ENCODE results near the gene INMT. TPM values are rescaled to one million over a fixed set of nuclear protein-coding genes. Genes with fewer than 3 reads are reported as not detected.

INMT gene
- total RNA-seq: 49.5 TPM
- long read RNA-seq, transcript INMT-201 (3 exons, 2,559 nt): major isoform, 6 of 6 reads
- long read RNA-seq, partial matches to known transcripts: 0 of 6 reads
- long read RNA-seq, other reads (novel, unspliced or antisense): 0 of 6 reads

DNA sequence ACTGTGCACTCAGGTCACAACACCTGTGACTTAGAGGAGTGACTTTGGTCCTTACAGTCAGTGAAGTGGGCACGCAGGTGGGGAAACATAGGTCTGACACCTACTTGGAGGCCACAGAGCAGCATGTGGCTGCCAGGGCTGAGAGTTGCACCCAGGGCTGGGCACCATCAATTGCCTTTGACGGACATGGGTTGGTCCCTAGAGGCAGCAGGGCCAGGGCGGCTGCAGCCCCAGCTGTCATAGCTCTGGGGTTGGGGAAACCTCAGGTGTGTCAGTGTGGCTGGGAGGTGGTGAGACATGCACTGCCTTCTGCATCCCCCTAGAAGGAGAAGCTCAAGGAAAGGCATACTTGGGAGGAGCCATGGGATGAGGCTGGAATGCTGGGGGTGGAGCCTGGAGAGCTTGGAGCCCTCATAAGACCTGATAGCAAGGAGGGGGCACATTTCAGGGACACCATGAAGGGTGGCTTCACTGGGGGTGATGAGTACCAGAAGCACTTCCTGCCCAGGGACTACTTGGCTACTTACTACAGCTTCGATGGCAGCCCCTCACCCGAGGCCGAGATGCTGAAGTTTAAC is at the start of gene INMT:
INMT (plus strand) TSS at position 440 of the 578 bp plus-strand sequence; CDS start at position 456, 16 bp downstream.
- H3K27me3 ChIP-seq (ENCODE audit: low read depth): no peaks in the 10 kb centered on the region
- intact Hi-C loops (cut with micrococcal nuclease): no loop called here
- H3K36me3 ChIP-seq: no peaks in the 10 kb centered on the region
- H3K4me3 ChIP-seq: peak within 1 kb of the TSS; percentile 67
- H3K4me1 ChIP-seq: peaks cover 64% of the 10 kb centered on the region
- peak; percentile 46 for DNase-seq
- H3K9me3 ChIP-seq (replicated peaks): no peaks in the 10 kb centered on the region
- H3K27ac ChIP-seq (replicated peaks): peak within 1 kb of the TSS; percentile 83
- TF ChIP-seq CTCF (IDR thresholded peaks at IDR 0.05; ENCODE audit: borderline replicate concordance): no peak

DNA sequence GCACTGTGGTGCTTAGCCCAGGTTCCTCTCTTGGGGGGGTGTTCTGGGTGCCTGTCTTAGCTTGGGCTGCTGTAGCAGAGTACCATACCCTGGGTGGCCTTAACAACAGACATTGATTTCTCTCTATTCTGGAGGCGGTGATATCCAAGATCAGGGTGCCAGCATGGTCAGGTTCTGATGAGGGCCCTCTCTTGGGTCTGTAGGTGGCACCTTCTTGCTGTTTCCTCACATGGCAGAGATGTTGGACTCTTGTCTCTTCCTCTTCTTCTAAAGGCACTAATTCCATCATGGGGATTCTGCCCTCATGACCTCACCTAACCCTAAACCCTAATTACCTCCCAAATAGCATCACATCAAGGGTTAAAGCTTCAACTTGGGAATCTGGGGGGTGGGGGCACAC is 49.7 kb upstream of the INMT start:
- intact Hi-C loops (cut with micrococcal nuclease): no loop called here
- Histone ChIP-seq H3K36me3 (no peaks in the 10 kb centered on the region), H3K4me3 (no peak overlapping the region), H3K27me3 (ENCODE audit: low read depth) (no peaks in the 10 kb centered on the region), H3K27ac (replicated peaks) (no peak overlapping the region), H3K4me1 (peaks cover 34% of the 10 kb centered on the region), H3K9me3 (replicated peaks) (no peaks in the 10 kb centered on the region)
- DNase-seq: no peak
- peak; percentile 19 for TF ChIP-seq CTCF (IDR thresholded peaks at IDR 0.05; ENCODE audit: borderline replicate concordance)

DNA sequence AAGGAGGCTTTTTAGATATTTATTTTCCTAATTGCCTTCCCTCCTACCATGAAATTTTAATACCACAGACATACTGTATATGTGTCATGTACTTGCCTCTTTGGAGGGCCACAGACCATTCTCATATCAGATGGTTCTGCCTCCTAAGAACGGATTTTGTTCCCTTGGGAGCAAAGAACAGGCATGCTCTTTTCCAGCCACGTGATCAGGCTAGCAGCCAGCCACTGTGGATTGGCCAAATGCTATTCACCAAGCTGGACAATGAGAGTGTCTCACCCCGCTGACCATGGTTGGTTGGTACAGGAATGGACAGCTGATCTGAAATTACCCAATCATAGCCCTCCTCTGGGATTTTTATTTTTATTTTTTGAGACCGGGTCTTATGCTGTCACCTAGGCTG is 48.2 kb upstream of the INMT start:
- DNase-seq: no peak
- TF ChIP-seq CTCF (IDR thresholded peaks at IDR 0.05; ENCODE audit: borderline replicate concordance): no peak
- no peak overlapping the region for H3K27ac ChIP-seq (replicated peaks)
- H3K36me3 ChIP-seq: no peaks in the 10 kb centered on the region
- no peak overlapping the region for H3K4me3 ChIP-seq
- no peaks in the 10 kb centered on the region for H3K9me3 ChIP-seq (replicated peaks)
- H3K4me1 ChIP-seq: peaks cover 36% of the 10 kb centered on the region
- intact Hi-C loops (cut with micrococcal nuclease): no loop called here
- H3K27me3 ChIP-seq (ENCODE audit: low read depth): no peaks in the 10 kb centered on the region

GRCh38 chr7:30705008-30705407 is 46.9 kb upstream of the INMT start:
- no peaks in the 10 kb centered on the region for H3K9me3 ChIP-seq (replicated peaks)

DNA sequence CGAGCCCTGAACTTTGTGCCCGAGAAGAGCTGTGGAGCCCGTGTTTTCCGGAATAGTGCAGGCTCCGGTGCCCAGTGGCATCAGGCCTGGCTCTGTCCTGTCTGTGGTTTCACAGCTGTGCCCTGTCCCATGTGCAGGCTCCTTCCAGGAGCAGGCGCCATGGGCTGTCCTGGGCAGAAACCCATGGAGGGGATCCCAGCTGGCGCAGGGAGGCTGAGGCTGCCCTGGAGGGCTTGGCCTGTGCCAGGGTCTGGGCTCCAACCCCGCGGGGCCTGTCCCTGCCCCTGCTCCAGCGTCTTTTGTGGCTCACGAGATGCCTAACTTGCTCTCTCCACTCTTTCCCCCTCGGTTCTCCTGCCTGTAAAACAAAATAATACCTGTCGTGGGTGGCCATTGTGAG is 46.3 kb upstream of the INMT start:
- Histone ChIP-seq H3K36me3 (no peaks in the 10 kb centered on the region), H3K27ac (replicated peaks) (no peak overlapping the region), H3K9me3 (replicated peaks) (no peaks in the 10 kb centered on the region), H3K4me1 (peaks cover 33% of the 10 kb centered on the region), H3K27me3 (ENCODE audit: low read depth) (no peaks in the 10 kb centered on the region), H3K4me3 (no peak overlapping the region)
- DNase-seq: no peak
- no peak for TF ChIP-seq CTCF (IDR thresholded peaks at IDR 0.05; ENCODE audit: borderline replicate concordance)
- intact Hi-C loops (cut with micrococcal nuclease): no loop called here

More at GRCh38 chr7:30705008-30705407, 46.9 kb upstream of the INMT start:
- intact Hi-C loops (cut with micrococcal nuclease): no loop called here
- Histone ChIP-seq H3K27ac (replicated peaks) (no peak overlapping the region), H3K4me1 (peaks cover 38% of the 10 kb centered on the region), H3K4me3 (no peak overlapping the region), H3K36me3 (no peaks in the 10 kb centered on the region), H3K27me3 (ENCODE audit: low read depth) (no peaks in the 10 kb centered on the region)
- no peak for DNase-seq
- TF ChIP-seq CTCF (IDR thresholded peaks at IDR 0.05; ENCODE audit: borderline replicate concordance): no peak

All from left ventricle myocardium inferior (tissue), 1 donor.